A204.1 (cell line): ENCODE results near the gene PRDM10.

ENCODE experiments used
- FAIRE-seq: peaks from 2 replicates; lab custom pipeline; 2012; peaks lifted over from hg19 to GRCh38; lab: Jason Lieb, UNC

Gene PRDM10

DNA sequence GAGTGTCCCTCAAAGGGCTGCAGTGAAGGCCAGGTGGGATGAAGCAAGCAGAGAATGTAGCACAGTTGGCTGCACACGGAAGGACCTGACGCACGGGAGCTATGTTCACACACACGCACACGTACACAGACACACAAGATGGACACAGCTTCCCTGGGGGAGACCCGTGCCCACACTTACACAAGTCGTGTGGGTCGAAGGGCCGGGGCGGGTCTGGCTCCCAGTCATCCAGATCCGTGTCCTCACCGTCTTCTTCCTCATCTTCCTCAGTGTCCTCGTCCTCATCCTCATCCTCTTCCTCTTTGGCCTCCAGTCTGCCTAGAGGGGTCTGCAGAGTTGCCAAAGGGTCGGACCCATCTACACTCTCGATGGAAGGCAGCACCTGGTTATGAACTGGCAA lies 55.7 kb downstream of the PRDM10 start:
- FAIRE-seq: no peak

DNA sequence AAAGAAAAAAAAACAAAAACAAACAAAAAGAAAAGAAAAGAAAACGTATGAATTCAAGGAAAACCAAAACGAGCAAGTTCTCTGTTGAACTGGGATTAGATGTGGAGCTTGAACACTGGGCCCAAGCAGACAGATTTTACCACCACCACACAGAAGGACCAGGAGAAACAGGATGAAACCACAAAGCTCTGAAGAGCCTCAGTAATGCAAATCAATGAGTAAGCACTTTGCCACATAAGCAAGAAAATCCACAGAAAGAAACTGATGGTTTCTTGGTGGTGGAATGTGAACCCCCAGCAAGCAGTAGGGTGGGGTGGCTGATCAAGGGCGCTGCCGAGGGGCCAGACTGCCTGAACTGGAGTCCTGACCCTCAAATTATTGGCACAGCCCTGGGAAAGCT lies 56.4 kb downstream of the PRDM10 start:
- FAIRE-seq: no peak

GRCh38 chr11:129945373-129945772 lies 57.3 kb downstream of the PRDM10 start:
- no peak for FAIRE-seq

- no peak for FAIRE-seq
Observed at GRCh38 chr11:129944696-129945095, 57.9 kb downstream of the PRDM10 start.

- no peak for FAIRE-seq
Observed at GRCh38 chr11:129943036-129943435, 59.6 kb downstream of the PRDM10 start.

- FAIRE-seq: no peak
Observed at GRCh38 chr11:129939510-129939909, 63.1 kb downstream of the PRDM10 start.

GRCh38 chr11:129938764-129939163 lies 63.9 kb downstream of the PRDM10 start:
- FAIRE-seq: no peak

DNA sequence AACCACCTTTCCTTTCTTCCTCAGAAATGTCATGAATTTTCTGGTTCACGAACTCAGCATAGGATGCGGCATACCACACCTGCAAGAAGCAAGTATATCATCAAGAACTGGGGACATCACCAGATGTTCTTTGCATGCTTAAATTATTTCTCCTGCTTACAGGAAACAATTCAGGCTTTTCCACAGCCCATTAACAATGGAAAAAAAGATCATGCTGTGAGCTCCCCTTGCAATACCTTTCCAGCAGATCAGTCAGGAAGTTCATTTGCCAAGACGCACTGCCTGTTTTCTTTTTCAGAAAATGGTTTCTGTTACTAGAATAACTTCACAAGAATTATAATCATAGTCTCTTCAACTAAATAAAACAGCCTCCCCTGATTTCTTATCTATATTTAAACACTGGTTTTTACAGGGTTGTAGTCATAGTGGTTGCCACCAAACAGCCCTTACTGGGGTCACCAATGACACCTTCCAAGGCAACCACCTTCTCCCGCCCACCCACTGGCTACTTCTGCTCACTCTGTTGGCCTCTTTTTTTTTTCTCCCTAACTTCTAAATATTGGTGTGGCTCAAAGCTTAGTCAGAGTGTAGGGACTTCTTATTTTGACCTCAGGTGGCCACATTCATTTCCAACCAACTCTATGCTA lies 64.9 kb downstream of the PRDM10 start:
- no peak for FAIRE-seq

DNA sequence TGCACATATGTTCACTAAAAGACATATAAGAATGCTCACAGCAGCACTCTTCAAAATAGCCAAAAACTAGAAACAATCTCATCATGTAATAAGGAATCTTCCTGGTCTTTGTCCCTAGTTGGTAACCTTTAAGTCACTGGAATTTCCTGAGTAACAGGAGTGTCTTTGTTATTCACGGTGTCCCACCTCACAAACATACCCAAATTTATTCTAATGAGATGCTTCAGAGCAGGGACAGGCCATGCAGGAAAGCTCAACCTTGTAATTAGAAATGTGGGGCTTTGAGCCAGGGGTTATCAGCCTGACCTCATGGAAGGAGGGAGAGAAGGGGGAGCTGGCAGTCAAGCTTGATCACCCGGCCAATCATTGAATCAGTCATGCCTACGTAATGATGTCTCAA lies 66.9 kb downstream of the PRDM10 start:
- no peak for FAIRE-seq

GRCh38 chr11:129933891-129934290 lies 68.7 kb downstream of the PRDM10 start:
- FAIRE-seq: no peak

DNA sequence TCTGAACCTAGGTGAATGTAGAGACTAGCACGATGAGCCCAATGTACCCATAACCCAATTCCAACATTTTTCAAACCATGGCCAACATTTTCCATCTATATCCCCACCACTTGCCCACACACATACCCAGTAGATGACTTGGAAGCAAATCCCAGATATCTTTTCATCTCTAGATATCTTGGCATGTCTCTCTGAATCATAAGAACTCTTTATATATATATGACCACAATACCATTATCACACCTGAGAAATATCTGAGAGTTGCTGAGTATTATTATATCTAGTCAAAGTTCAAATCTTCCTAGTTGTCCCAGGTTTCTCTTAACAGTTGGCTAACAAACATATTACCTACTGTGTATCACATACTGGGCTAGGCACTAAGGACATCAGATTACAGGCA lies 69.4 kb downstream of the PRDM10 start:
- no peak for FAIRE-seq

DNA sequence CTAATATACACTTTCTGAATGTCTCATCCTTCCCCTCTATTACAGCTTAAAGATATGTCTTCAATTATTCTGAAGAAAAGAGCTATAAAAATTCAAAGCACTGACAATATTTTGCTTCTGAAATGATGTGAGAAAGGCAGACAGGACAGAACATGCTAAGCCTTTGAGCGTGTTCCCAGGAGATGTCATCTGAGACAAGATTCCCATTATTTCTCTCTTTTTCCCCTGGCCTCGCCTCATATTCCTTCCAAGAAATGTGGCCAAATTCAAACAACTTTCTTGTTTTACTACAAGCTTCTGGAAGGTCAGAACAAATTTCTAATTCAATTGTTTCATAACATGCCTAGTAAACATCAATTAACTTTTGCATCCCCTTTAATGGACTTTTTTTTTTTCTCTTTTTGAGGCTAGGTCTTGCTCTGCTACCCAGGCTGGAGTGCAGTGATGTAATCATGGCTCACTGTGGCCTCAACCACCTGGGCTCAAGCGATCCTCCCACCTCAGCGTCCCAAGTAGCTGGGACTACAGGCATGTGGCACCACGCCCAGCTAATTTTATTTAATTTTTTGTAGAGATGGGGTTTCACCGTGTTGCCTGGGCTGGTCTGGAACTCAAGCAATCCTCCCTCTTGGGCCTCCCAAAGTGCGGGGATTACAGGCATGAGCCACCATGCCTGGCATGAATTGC lies 70.1 kb downstream of the PRDM10 start:
- no peak for FAIRE-seq

- no peak for FAIRE-seq
Observed at GRCh38 chr11:129930743-129931142, 71.9 kb downstream of the PRDM10 start.

GRCh38 chr11:129930296-129930695 lies 72.3 kb downstream of the PRDM10 start:
- no peak for FAIRE-seq

DNA sequence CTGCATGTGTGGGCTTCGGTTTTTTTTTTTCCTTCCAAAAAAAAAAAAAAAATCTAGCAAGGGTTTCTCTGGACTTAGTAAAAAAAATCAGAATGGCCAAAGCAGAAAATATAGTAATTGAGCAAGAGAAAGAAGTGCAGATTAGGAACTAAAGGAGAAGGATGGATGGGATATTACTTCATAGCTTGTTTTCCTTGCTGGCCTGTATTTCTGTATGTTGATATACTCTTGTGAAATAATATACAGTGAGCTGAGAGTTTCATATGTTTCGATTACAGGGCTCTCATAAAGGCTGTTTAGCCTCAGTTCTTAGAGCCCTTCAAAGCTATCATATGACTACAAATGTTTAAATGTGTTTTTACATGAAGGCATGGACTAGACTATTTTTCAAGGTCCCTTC lies 72.9 kb downstream of the PRDM10 start:
- FAIRE-seq: no peak

DNA sequence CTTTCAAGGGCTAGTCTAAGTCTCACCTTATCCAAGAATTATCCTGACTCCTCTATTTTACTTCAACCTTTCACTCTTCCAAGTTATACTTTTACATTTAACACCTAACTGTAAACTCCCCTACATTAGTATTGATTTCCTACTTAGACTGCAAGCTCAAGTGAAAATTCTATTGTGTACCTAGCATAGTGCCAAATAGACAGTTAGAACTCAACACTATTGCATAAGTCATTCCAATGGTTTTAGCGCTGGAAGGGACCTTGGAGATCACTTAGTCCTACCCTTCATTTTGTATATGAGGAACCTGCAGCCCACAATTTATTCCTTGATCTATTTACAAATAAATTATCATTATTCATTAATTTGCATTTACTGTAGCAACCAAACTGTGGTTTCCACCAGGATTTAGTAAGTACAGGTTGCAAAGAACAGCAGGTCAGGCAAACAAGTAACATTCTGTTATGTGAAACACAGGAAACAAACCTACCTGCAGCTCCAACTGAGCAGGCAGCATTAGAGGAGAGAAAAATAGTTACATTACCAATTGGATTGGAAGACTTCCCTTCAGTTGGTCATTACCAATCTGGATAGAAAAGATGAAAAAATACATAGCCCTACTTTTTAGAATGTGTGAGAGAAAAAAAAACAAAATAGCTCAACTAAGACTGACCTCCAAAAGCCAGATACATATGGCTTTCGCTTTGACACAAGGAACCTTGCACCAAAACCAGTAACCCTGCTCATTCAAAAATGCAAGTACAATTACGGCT lies 73.5 kb downstream of the PRDM10 start:
- FAIRE-seq: no peak

- no peak for FAIRE-seq
Observed at GRCh38 chr11:129922674-129923073, 80.0 kb downstream of the PRDM10 start.

- no peak for FAIRE-seq
Observed at GRCh38 chr11:129918361-129918760, 84.3 kb downstream of the PRDM10 start.

DNA sequence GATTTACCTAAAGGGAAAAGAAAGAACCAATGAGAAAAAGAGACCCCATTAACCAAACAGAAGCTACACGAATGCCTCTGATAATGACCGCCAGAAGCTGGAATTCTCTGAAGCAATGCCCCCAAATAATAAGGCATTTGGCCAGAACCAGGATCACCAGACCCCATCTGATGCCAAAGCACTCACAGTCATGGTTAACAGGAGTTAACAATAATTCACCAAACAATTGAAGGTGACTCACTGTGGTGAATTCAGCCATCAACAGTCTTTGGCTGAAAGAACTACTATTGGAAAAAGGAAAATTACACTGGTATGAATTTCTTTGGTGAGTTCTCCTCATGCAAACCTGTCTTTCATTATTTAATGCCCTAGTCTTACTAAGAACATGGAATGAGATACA lies 85.4 kb downstream of the PRDM10 start:
- FAIRE-seq: no peak

- no peak for FAIRE-seq
Observed at GRCh38 chr11:129911298-129911697, 91.3 kb downstream of the PRDM10 start.

DNA sequence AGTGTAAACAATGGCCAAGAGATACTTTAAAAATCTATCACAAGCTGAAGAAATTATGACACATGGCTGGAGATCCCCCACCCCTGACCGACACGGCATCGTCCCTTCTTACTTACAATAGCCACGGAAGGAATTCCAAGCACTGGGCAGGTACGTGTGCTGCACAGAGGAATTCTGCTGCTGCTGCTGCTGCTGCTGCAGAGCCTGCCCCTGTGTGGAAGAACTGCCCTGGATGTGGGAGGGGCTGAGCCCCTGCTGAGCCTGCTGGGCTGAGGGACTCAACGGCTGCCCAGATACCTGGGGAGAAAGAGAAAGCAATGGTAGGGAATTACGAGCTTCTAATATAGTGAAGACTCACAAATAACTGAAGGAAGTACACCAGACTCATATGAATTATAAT lies 92.3 kb downstream of the PRDM10 start:
- FAIRE-seq: no peak

DNA sequence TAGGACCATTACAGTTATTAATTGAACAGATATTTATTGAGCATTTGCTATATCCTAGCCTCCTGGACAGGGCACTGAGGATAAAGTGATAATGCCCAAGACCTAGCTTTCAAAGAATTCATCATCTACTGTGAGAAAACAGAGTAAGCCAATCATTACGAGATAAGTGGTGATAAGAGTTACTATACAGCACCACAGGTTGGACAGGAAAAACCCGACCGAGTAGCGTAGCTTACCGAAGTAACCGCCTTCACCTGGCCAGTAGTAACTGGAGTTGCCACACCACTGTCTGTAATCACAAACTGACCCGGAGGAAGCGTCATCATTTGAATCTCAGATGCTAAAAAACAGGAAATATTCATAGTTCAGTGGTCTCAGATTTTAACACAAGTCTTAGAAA lies 97.2 kb downstream of the PRDM10 start:
- FAIRE-seq: no peak

GRCh38 chr11:129896062-129896461 lies 106.6 kb downstream of the PRDM10 start:
- no peak for FAIRE-seq
